ENCODE measurements around the gene ZDHHC20. TPM values are rescaled to one million over a fixed set of nuclear protein-coding genes. Genes with fewer than 3 reads are reported as not detected.
A peak's percentile ranks its signal among the peaks of the same experiment; 100 is the strongest.

ZDHHC20 gene
- total and polyA plus RNA-seq, 8 donors = 93.2 to 123 (median 114) TPM

GRCh38 chr13:21405309-21405708 is 53.8 kb downstream of the ZDHHC20 start:
- Histone ChIP-seq H3K4me1 (peaks cover 0 to 17% of the 10 kb centered on the region in 2 donors), H3K9me3 (peaks cover 0 to 2% of the 10 kb centered on the region in 2 donors), H3K27me3 (no peaks in the 10 kb centered on the region), H3K4me3 (no peak overlapping the region), H3K27ac (no peak overlapping the region), H3K36me3 (peaks cover 0 to 50% of the 10 kb centered on the region in 2 donors)
- no peak for DNase-seq
- TF ChIP-seq, protein P1, sequence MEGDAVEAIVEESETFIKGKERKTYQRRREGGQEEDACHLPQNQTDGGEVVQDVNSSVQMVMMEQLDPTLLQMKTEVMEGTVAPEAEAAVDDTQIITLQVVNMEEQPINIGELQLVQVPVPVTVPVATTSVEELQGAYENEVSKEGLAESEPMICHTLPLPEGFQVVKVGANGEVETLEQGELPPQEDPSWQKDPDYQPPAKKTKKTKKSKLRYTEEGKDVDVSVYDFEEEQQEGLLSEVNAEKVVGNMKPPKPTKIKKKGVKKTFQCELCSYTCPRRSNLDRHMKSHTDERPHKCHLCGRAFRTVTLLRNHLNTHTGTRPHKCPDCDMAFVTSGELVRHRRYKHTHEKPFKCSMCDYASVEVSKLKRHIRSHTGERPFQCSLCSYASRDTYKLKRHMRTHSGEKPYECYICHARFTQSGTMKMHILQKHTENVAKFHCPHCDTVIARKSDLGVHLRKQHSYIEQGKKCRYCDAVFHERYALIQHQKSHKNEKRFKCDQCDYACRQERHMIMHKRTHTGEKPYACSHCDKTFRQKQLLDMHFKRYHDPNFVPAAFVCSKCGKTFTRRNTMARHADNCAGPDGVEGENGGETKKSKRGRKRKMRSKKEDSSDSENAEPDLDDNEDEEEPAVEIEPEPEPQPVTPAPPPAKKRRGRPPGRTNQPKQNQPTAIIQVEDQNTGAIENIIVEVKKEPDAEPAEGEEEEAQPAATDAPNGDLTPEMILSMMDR (IDR thresholded peaks at IDR 0.05) = no peak
- ATAC-seq = no peak
- intact Hi-C loops (cut with DNase I) = no loop called here

DNA sequence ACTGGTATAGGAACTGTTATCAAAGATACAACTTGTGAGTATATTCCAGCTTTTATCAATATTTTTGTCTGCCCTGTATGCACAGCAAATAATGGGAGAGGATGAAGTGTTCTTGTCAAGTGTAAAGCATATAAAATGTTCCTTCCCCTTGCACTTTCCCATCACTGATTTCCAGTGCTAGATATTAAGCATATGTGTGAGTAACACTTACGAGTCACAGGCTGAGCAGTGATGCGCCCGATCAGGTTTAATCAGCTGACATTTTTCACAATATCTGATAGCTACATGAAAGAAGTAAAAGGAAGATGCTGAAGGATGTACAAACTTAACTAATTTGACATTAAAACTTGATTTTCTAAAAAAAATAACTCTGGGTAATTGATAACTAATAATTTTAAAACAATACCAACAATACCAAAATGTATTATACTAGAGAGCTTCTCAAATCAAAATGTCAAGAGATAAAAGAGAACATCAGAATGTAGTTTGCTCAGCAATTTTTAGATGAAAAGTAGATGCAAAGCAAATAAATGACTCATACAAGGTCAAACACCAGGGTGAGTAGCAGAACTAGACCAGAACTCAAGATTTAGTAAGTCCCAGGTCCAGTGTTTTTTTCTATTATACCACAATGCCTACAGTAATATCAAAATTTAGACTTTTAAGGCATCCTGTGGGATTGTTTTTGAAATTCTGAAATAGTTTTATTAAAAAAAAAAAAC is 56.4 kb downstream of the ZDHHC20 start:
- Histone ChIP-seq H3K27ac (no peak overlapping the region), H3K27me3 (no peaks in the 10 kb centered on the region), H3K4me1 (peaks cover 0 to 17% of the 10 kb centered on the region in 2 donors), H3K9me3 (peaks cover 0 to 2% of the 10 kb centered on the region in 2 donors), H3K36me3 (peaks cover 0 to 36% of the 10 kb centered on the region in 2 donors), H3K4me3 (no peak overlapping the region)
- TF ChIP-seq, protein P1 (IDR thresholded peaks at IDR 0.05) = no peak
- intact Hi-C loops (cut with DNase I) = no loop called here
- ATAC-seq = peak; percentile 75
- DNase-seq = no peak

DNA sequence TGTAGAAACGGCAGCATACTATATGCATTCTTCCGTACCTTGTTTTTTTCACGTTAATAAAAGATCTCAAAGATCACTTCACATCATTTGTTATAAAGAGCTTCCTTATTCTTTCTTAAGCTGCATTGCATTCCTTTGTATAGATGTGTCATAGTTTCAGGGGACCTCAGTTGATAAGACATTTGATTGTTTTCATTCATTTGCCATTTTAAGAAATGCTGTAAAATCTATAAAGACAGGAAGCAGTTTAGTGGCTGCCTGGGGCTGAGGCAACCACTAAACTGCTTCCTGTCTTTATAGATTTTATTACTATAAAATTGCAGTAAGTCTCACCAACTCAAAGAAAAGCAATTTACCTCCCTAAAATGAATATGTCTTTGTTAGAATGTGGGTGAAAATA is 59.4 kb downstream of the ZDHHC20 start:
- intact Hi-C loops (cut with DNase I) = no loop called here
- no peak for DNase-seq
- Histone ChIP-seq H3K4me1 (peaks cover 0 to 17% of the 10 kb centered on the region in 2 donors), H3K27ac (peak overlapping the region in 1 of 2 donors; percentile 30), H3K36me3 (peaks cover 0 to 51% of the 10 kb centered on the region in 2 donors), H3K9me3 (no peaks in the 10 kb centered on the region), H3K27me3 (no peaks in the 10 kb centered on the region), H3K4me3 (no peak overlapping the region)
- ATAC-seq = no peak
- TF ChIP-seq, protein P1 (IDR thresholded peaks at IDR 0.05) = no peak

DNA sequence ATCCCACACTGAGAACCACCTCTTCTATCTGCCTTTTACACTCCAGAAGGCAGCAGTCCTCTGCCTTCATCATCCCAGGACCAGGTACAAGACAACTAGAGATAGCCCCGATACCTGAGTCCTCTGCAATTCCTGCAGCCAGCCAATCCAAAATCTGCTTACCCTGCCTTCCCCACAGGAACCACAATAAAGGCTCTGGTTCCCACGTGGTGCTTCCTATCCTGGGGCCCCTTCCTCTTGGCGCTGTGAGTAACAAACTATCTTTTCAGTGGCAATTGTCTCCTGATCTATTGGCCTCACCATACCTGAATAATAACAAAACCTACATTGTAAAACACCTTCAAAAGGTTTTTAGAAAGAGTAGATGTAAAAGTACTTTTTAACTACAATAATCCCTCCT is 63.1 kb downstream of the ZDHHC20 start:
- no peak overlapping the region for H3K4me3 ChIP-seq
- H3K36me3 ChIP-seq = peaks cover 0 to 64% of the 10 kb centered on the region in 2 donors
- no peak overlapping the region for H3K27ac ChIP-seq
- H3K4me1 ChIP-seq = no peaks in the 10 kb centered on the region
- no peak for ATAC-seq
- no peaks in the 10 kb centered on the region for H3K27me3 ChIP-seq
- intact Hi-C loops (cut with DNase I) = no loop called here
- H3K9me3 ChIP-seq = no peaks in the 10 kb centered on the region
- TF ChIP-seq, protein P1 (IDR thresholded peaks at IDR 0.05) = no peak
- no peak for DNase-seq

DNA sequence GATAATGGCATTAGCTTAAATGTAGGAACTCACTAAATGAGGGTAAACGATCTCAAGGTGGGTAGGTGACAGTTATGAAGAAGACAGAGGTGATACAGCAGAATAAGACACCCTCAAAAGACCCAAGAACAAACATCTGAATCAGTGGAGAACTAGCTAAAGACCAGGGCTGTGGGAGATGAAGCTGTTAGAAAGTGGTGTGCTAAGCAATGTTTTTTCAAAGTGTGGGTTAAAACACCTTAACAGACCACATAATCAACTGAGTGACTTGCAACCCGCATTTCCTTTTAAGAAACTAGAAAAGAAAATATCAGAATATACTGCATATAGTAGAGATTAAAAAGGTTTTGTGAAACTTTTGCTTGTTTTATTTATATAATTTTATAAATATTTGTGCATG is 70.0 kb downstream of the ZDHHC20 start:
- Histone ChIP-seq H3K36me3 (peaks cover 2 to 96% of the 10 kb centered on the region in 2 donors), H3K27ac (no peak overlapping the region), H3K4me3 (no peak overlapping the region), H3K9me3 (peaks cover 0 to 4% of the 10 kb centered on the region in 2 donors), H3K4me1 (no peaks in the 10 kb centered on the region), H3K27me3 (no peaks in the 10 kb centered on the region)
- DNase-seq (no peak), ATAC-seq (no peak)
- intact Hi-C loops (cut with DNase I) = no loop called here
- TF ChIP-seq, protein P1 (IDR thresholded peaks at IDR 0.05) = no peak
